H1 (cell line): ENCODE measurements around the gene TRIM44. TPM values are rescaled to one million over a fixed set of nuclear protein-coding genes. Genes with fewer than 3 reads are reported as not detected.
"Not testable (repeated sequence)": the region's sequence is repeated elsewhere in the genome, so short reads cannot be mapped to it uniquely, and the experiment has no call there.

Experiments used
- CTCF ChIA-PET: fragments of 300-600 bp; sonication (Branson Sonifier 250); formaldehyde crosslinking; loops from one replicate; lab custom pipeline; 2021; ENCODE audit not compliant: partially characterized antibody; lab: Charles Lee
- POLR2A ChIA-PET: fragments of 300-600 bp; sonication (Branson Sonifier 250); formaldehyde crosslinking; loops from one replicate; lab custom pipeline; 2021; ENCODE audit warnings: inconsistent platforms; ENCODE audit not compliant: partially characterized antibody; lab: Charles Lee
- DNase-seq, 2 experiments: peaks; one replicate each; pipeline versions ENCODE4 v3.0.0 to v3.0.0-alpha.2; 2010 to 2022; ENCODE audit warnings: low spot score in 2 of 2, low read depth in 1 of 2, mixed read lengths in 1 of 2
- FAIRE-seq: peaks from 2 replicates; lab custom pipeline; 2011; peaks lifted over from hg19 to GRCh38; lab: Jason Lieb, UNC
- H2AFZ ChIP-seq: 2 replicates; pipeline ENCODE4 v1.8.1; 2012; ENCODE audit warnings: low read length, inconsistent platforms
- H2AK5ac ChIP-seq: 2 replicates; pipeline ENCODE4 v1.6.1; 2013; ENCODE audit warnings: low read depth, low read length
- H2BK120ac ChIP-seq: replicated peaks from 2 replicates; pipeline ENCODE3; 2013; ENCODE audit warnings: low read depth, low read length, inconsistent platforms
- H2BK12ac ChIP-seq: 2 replicates; pipeline ENCODE4 v1.6.1; 2013; ENCODE audit warnings: low read depth, low read length
- H2BK15ac ChIP-seq: 2 replicates; pipeline ENCODE4 v1.6.1; 2013; ENCODE audit warnings: low read length
- H2BK20ac ChIP-seq: 2 replicates; pipeline ENCODE4 v1.6.1; 2013; ENCODE audit warnings: low read length
- H2BK5ac ChIP-seq: 2 replicates; pipeline ENCODE4 v1.6.1; 2013; ENCODE audit warnings: low read depth, low read length
- H3K14ac ChIP-seq: 2 replicates; pipeline ENCODE4 v1.6.1; 2013; ENCODE audit warnings: inconsistent platforms; ENCODE audit not compliant: insufficient read length
- H3K18ac ChIP-seq: 2 replicates; pipeline ENCODE4 v1.6.1; 2013; ENCODE audit warnings: low read length; ENCODE audit errors: extremely low read depth
- H3K23ac ChIP-seq: 2 replicates; pipeline ENCODE4 v1.6.1; 2013; ENCODE audit warnings: inconsistent platforms; ENCODE audit not compliant: insufficient read length
- H3K23me2 ChIP-seq: 2 replicates; pipeline ENCODE4 v1.6.1; 2013; ENCODE audit warnings: low read depth, low read length
- H3K27ac ChIP-seq: 2 replicates; pipeline ENCODE4 v1.6.1; 2011; ENCODE audit warnings: low read depth, low read length, inconsistent platforms
- H3K27me3 ChIP-seq, 4 experiments: replicated peaks in 1 of 4; 1 replicate in 1 of 4; 2 replicates in 3 of 4; pipeline versions ENCODE4 v1.6.1 to v1.8.1; 2011 to 2013; ENCODE audit warnings: low read length in 3 of 4, mild to moderate bottlenecking in 3 of 4, inconsistent platforms in 2 of 4, mixed read lengths in 2 of 4, moderate library complexity in 1 of 4; ENCODE audit not compliant: control insufficient read depth in 3 of 4, insufficient read depth in 3 of 4; ENCODE audit errors: extremely low read depth in 1 of 4
- H3K36me3 ChIP-seq, 4 experiments: 2 replicates each; pipeline versions ENCODE4 v1.6.1 to v1.8.1; 2011 to 2013; ENCODE audit warnings: mild to moderate bottlenecking in 4 of 4, low read length in 3 of 4, moderate library complexity in 2 of 4, control low read depth in 1 of 4, inconsistent platforms in 1 of 4; ENCODE audit not compliant: insufficient read depth in 4 of 4, control insufficient read depth in 2 of 4
- H3K4ac ChIP-seq: replicated peaks from 2 replicates; pipeline ENCODE3; 2013; ENCODE audit warnings: low read length, low read depth, mixed read lengths, inconsistent platforms; ENCODE audit not compliant: insufficient read length
- H3K4me1 ChIP-seq, 4 experiments: replicated peaks in 1 of 4; 1 replicate in 1 of 4; 2 replicates in 3 of 4; pipeline versions ENCODE4 v1.6.1 to v1.8.1; 2011 to 2013; ENCODE audit warnings: low read length in 3 of 4, inconsistent platforms in 2 of 4, mixed read lengths in 1 of 4; ENCODE audit not compliant: insufficient read depth in 4 of 4, control insufficient read depth in 3 of 4
- H3K4me2 ChIP-seq, 2 experiments: 2 replicates each; pipeline versions ENCODE4 v1.6.1 to v1.8.1; 2011 to 2013; ENCODE audit warnings: low read depth in 2 of 2, low read length in 2 of 2, control low read depth in 1 of 2, inconsistent platforms in 1 of 2, mild to moderate bottlenecking in 1 of 2; ENCODE audit not compliant: insufficient read depth in 1 of 2
- H3K4me3 ChIP-seq, 4 experiments: fragments of 200-600, 300-600 bp in 1 of 4; sonication (generic), shearing (Covaris generic), sonication (Bioruptor Twin) in 1 of 4; 2 replicates each; pipeline versions ENCODE4 v1.5.1 to v1.8.1; 2011 to 2016; ENCODE audit warnings: low read length in 4 of 4, low read depth in 3 of 4, control low read depth in 2 of 4, inconsistent platforms in 2 of 4, mild to moderate bottlenecking in 2 of 4, mixed read lengths in 1 of 4, moderate library complexity in 1 of 4; ENCODE audit not compliant: insufficient read depth in 2 of 4; ENCODE audit errors: extremely low read depth in 1 of 4
- H3K56ac ChIP-seq: replicated peaks from 2 replicates; pipeline ENCODE3; 2013; ENCODE audit warnings: low read depth, mild to moderate bottlenecking, mixed read lengths, low read length, inconsistent platforms; ENCODE audit not compliant: insufficient read length
- H3K79me1 ChIP-seq: 2 replicates; pipeline ENCODE4 v1.6.1; 2013; ENCODE audit warnings: low read depth, low read length, control low read depth
- H3K79me2 ChIP-seq, 2 experiments: 2 replicates each; pipeline versions ENCODE4 v1.6.1 to v1.8.1; 2012 to 2013; ENCODE audit warnings: low read length in 2 of 2, mild to moderate bottlenecking in 2 of 2, inconsistent platforms in 1 of 2; ENCODE audit not compliant: insufficient read depth in 2 of 2, control insufficient read depth in 1 of 2
- H3K9ac ChIP-seq, 4 experiments: replicated peaks in 1 of 4; 1 replicate in 1 of 4; 2 replicates in 3 of 4; pipeline versions ENCODE4 v1.6.1 to v1.8.1; 2011 to 2013; ENCODE audit warnings: low read depth in 3 of 4, low read length in 3 of 4, control low read depth in 2 of 4, mild to moderate bottlenecking in 2 of 4, moderate library complexity in 2 of 4, inconsistent platforms in 1 of 4; ENCODE audit errors: extremely low read depth in 1 of 4
- H3K9me3 ChIP-seq, 2 experiments: 2 replicates each; pipeline versions ENCODE4 v1.6.1 to v1.8.1; 2012 to 2013; ENCODE audit warnings: mild to moderate bottlenecking in 2 of 2, moderate library complexity in 2 of 2, control low read depth in 1 of 2, inconsistent platforms in 1 of 2, low read depth in 1 of 2, low read length in 1 of 2, mixed read lengths in 1 of 2; ENCODE audit not compliant: insufficient read depth in 2 of 2
- H4K20me1 ChIP-seq, 2 experiments: replicated peaks in 1 of 2; 2 replicates each; pipeline versions ENCODE3 to v1.8.1; 2011 to 2013; ENCODE audit warnings: inconsistent platforms in 2 of 2, low read length in 2 of 2, mild to moderate bottlenecking in 1 of 2; ENCODE audit not compliant: insufficient read depth in 2 of 2, control insufficient read depth in 1 of 2
- H4K5ac ChIP-seq: 2 replicates; pipeline ENCODE4 v1.6.1; 2013; ENCODE audit warnings: low read length, low read depth, mixed read lengths, inconsistent platforms; ENCODE audit not compliant: insufficient read length
- H4K8ac ChIP-seq: 2 replicates; pipeline ENCODE4 v1.8.0; 2013; ENCODE audit warnings: mild to moderate bottlenecking, moderate library complexity, low read length, inconsistent platforms; ENCODE audit not compliant: insufficient read depth; ENCODE audit errors: extremely low read depth
- H4K91ac ChIP-seq: replicated peaks from 2 replicates; pipeline ENCODE3; 2013; ENCODE audit warnings: low read length, mixed read lengths, inconsistent platforms; ENCODE audit not compliant: insufficient read length
- WGBS, 2 experiments: shearing (Covaris generic) in 1 of 2; methylation state at CpG; one replicate each; pipeline versions ENCODE4 v1.1.6 to v1.1.7; 2013 to 2015; ENCODE audit warnings: low lambda C conversion rate in 2 of 2, mixed read lengths in 2 of 2, inconsistent platforms in 1 of 2, low coverage in 1 of 2, missing lambda C conversion rate in 1 of 2; ENCODE audit not compliant: insufficient replicate concordance in 2 of 2, insufficient coverage in 1 of 2, insufficient read length in 1 of 2; ENCODE audit errors: extremely low coverage in 1 of 2, missing lambda C conversion rate in 1 of 2; 5-methylcytosine and 5-hydroxymethylcytosine counted together
- polyA plus RNA-seq, 7 experiments: library from polyadenylated mRNA; depleted of rRNA in 3 of 7; stranded (reverse) in 5 of 7; unstranded in 2 of 7; fragments of >200 nt in 5 of 7; fragments of 200-250 nt in 2 of 7; gene quantifications; 1 replicate in 5 of 7; 2 replicates in 1 of 7; 4 replicates in 1 of 7; pipeline versions ENCODE4 v1.2.1 to v1.2.3, GENCODE V29; 2011 to 2013; ENCODE audit warnings: missing spikeins in 2 of 7, mixed read lengths in 2 of 7
- total RNA-seq: library from RNA; stranded (reverse); fragmentation: NEBNext Ultra II Directional; extraction: Animal tissue kit (Norgen Biotek cat#: 25700); gene quantifications from 2 replicates; pipeline ENCODE4 v1.2.1, GENCODE V29; 2021

Gene TRIM44
- total and polyA plus RNA-seq, 2 of the 8 experiments (the other 6 are each of a cell fraction or from before 2014, with no cell fraction given), result 13.9 to 34.4 TPM

GRCh38 chr11:35668350-35668749 is 5.8 kb downstream of the TRIM44 start:
- Histone ChIP-seq H3K79me2 (peaks cover 2 to 79% of the 10 kb centered on the region in 2 experiments; a peak in 3 of 4 replicates), H3K9me3 (peaks cover 9 to 22% of the 10 kb centered on the region in 2 experiments), H3K36me3 (peaks cover 0 to 11% (median 2%) of the 10 kb centered on the region in 4 experiments; a peak in 1 of 8 replicates)
- H2BK120ac ChIP-seq, H2BK12ac ChIP-seq, H3K18ac ChIP-seq, POLR2A ChIA-PET, H3K4me1 ChIP-seq, FAIRE-seq, H2BK15ac ChIP-seq, H3K56ac ChIP-seq, H2BK5ac ChIP-seq, H2BK20ac ChIP-seq, DNase-seq, H3K9ac ChIP-seq, H2AK5ac ChIP-seq, H3K27ac ChIP-seq, H3K79me1 ChIP-seq, H3K23me2 ChIP-seq, H3K14ac ChIP-seq, H3K4me3 ChIP-seq, H4K8ac ChIP-seq, H2AFZ ChIP-seq, H3K4ac ChIP-seq, H3K27me3 ChIP-seq, H3K4me2 ChIP-seq, H4K5ac ChIP-seq, H4K20me1 ChIP-seq, H3K23ac ChIP-seq, H4K91ac ChIP-seq: not testable (repeated sequence)
- WGBS, 2 experiments, result 96% methylated on average over 3 of the region's 3 CpGs; no CpG with 5 or more reads in 1 of the 2 experiments
- CTCF ChIA-PET, result interaction anchor here (0.7 kb wide), 1 partner anchor 10 kb away, joined by 3 read pairs; no protein-coding TSS in a partner anchor
